Measurements from ENCODE around the gene WNK2. TPM values are rescaled to one million over a fixed set of nuclear protein-coding genes. Genes with fewer than 3 reads are reported as not detected.

WNK2 gene
- total RNA-seq, 1 experiment from 2014 or later: 0.07 TPM

DNA sequence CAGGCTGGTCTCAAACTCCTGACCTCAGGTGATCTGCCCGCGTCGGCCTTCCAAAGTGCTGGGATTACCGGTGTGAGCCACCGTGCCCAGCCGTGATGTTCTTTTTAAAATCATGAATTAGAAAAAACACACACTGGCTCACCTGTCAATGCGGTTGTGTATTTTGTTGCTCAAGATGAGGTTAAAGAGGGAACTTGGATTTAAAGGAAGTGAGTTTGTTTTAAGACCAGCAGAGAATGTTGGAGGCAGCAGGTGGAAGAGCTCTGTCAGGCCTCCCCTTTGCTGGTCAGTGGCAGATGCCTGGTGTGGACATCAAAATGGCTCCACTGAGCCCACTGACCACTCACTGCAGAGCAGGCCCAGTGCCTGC is 38.9 kb downstream of the WNK2 start:
- no TSS peak for BruUV-seq (replicated peaks)
- Mint-ChIP-seq H3K9me3 (ENCODE audit: unreplicated experiment) (no peaks in the 10 kb centered on the region), H3K27me3 (ENCODE audit: insufficient read depth, unreplicated experiment) (no peaks in the 10 kb centered on the region), H3K4me1 (ENCODE audit: insufficient read depth, unreplicated experiment) (peaks cover 22% of the 10 kb centered on the region), H3K36me3 (ENCODE audit: insufficient read depth, unreplicated experiment) (no peaks in the 10 kb centered on the region), H3K4me3 (ENCODE audit: unreplicated experiment) (no peak overlapping the region), H3K27ac (ENCODE audit: low read depth, unreplicated experiment) (no peak overlapping the region)
- POLR2A ChIA-PET: interaction anchor here (0.6 kb wide), 1 partner anchor 8 kb away, joined by 3 read pairs; no protein-coding TSS in a partner anchor
- no peak for DNase-seq (ENCODE audit: unreplicated experiment)
- intact Hi-C loops (cut with micrococcal nuclease): no loop called here
- CTCF ChIA-PET: interaction anchor here (0.6 to 0.7 kb wide), 2 partner anchors 46 to 843 kb away, joined by 3 read pairs; no protein-coding TSS in a partner anchor
- TF ChIP-seq, protein P1, sequence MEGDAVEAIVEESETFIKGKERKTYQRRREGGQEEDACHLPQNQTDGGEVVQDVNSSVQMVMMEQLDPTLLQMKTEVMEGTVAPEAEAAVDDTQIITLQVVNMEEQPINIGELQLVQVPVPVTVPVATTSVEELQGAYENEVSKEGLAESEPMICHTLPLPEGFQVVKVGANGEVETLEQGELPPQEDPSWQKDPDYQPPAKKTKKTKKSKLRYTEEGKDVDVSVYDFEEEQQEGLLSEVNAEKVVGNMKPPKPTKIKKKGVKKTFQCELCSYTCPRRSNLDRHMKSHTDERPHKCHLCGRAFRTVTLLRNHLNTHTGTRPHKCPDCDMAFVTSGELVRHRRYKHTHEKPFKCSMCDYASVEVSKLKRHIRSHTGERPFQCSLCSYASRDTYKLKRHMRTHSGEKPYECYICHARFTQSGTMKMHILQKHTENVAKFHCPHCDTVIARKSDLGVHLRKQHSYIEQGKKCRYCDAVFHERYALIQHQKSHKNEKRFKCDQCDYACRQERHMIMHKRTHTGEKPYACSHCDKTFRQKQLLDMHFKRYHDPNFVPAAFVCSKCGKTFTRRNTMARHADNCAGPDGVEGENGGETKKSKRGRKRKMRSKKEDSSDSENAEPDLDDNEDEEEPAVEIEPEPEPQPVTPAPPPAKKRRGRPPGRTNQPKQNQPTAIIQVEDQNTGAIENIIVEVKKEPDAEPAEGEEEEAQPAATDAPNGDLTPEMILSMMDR (IDR thresholded peaks at IDR 0.05; ENCODE audit: unreplicated experiment): no peak

DNA sequence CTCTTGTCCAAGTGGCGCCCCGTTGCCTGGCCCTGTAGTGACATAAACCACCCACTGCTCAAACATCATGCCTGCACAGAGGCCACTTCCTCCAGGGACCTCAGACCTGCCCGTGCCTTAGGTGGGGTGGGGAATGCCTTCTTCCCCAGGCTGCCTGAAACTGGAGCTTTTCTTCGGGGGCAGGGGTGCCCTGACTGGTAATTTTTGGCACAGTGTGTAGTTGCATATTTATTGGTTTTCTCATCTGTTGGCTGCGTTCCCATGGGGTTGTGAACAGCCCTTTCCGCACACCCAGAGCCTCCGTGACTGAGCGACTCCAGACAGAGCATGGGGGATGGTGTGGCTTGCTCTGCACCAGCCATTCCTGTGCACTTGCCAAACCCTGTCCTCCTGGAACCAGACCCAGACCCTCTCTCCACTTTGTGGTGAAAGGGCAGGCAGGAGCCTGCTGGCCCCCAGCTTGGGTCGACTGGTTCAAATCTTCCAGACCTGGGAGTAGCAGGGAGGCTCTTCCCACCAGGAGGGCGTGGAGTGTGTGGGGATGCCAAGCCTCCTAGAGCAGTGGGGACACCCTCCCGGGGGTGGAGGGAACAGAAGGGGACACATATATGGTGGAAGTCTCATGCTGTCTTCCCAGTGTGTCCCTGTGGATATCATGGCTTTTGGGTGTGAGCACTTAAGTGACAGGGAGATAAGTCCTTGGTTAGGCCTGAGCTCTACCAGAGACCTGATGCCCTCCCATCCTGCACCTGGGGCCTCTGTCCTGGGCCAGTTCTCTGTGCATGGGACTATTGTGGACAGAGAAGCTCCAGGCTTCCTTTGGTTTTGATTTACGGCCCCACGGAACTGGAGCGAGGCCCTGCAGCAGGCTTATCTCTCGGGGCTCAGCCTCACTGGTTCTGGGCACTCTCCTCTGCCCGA is 39.6 kb downstream of the WNK2 start:
- H3K4me1 Mint-ChIP-seq (ENCODE audit: insufficient read depth, unreplicated experiment): peaks cover 22% of the 10 kb centered on the region
- TF ChIP-seq, protein P1 (IDR thresholded peaks at IDR 0.05; ENCODE audit: unreplicated experiment): no peak
- H3K27ac Mint-ChIP-seq (ENCODE audit: low read depth, unreplicated experiment): no peak overlapping the region
- intact Hi-C loops (cut with micrococcal nuclease): no loop called here
- ChIA-PET CTCF (interaction anchor here (0.6 to 0.7 kb wide), 2 partner anchors 46 to 843 kb away, joined by 3 read pairs; no protein-coding TSS in a partner anchor), POLR2A (interaction anchor here (0.6 kb wide), 1 partner anchor 8 kb away, joined by 3 read pairs; no protein-coding TSS in a partner anchor)
- no peak overlapping the region for H3K4me3 Mint-ChIP-seq (ENCODE audit: unreplicated experiment)
- BruUV-seq (replicated peaks): no TSS peak
- peak; percentile 96 for DNase-seq (ENCODE audit: unreplicated experiment)
- H3K27me3 Mint-ChIP-seq (ENCODE audit: insufficient read depth, unreplicated experiment): no peaks in the 10 kb centered on the region
- H3K36me3 Mint-ChIP-seq (ENCODE audit: insufficient read depth, unreplicated experiment): no peaks in the 10 kb centered on the region
- H3K9me3 Mint-ChIP-seq (ENCODE audit: unreplicated experiment): no peaks in the 10 kb centered on the region

DNA sequence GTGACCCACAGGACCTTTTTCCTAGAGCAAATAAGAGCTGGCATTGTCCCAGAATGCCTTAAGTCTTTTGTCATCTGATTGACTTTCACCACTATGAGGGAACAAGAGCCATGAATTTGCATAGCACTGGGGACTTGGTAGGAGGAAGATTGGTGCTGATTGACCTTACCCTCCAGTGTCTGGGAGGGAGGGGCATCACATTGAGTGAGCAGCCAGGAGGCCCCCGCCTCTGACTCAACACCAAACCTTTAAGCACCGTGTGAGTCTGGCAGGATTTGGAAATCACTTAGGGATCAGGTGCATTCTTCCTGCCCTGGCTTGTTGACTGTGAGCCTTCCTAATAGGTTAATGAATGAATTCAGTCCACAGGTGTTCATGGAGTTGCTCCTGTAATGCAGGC is 40.7 kb downstream of the WNK2 start:
- intact Hi-C loops (cut with micrococcal nuclease): no loop called here

DNA sequence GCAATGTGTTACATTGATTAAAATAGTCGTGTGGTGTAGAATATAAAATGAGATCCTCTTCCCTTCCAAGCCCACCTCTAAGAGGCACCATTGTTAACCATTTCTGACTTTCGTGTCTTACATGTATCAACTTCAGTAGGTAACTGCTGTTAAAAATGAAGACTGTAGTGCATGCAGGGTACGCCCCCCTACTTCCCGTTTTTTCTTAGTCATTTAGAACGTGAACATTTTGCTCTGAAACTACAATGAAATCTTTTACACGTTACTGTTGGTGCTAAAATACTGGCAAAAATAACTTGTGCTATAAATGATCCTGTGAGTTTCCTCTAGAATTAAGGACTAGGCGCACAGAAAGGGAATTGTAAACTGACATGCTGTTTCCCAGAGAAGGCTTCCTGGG is 41.5 kb downstream of the WNK2 start:
- Mint-ChIP-seq H3K9me3 (ENCODE audit: unreplicated experiment) (no peaks in the 10 kb centered on the region), H3K4me1 (ENCODE audit: insufficient read depth, unreplicated experiment) (peaks cover 22% of the 10 kb centered on the region), H3K36me3 (ENCODE audit: insufficient read depth, unreplicated experiment) (no peaks in the 10 kb centered on the region), H3K4me3 (ENCODE audit: unreplicated experiment) (no peak overlapping the region), H3K27me3 (ENCODE audit: insufficient read depth, unreplicated experiment) (no peaks in the 10 kb centered on the region), H3K27ac (ENCODE audit: low read depth, unreplicated experiment) (no peak overlapping the region)
- ChIA-PET POLR2A (no interaction called here), CTCF (interaction anchor here (1.0 kb wide), 1 partner anchor 62 kb away, joined by 3 read pairs; no protein-coding TSS in a partner anchor)
- TF ChIP-seq, protein P1 (IDR thresholded peaks at IDR 0.05; ENCODE audit: unreplicated experiment): no peak
- intact Hi-C loops (cut with micrococcal nuclease): no loop called here
- BruUV-seq (replicated peaks): no TSS peak
- no peak for DNase-seq (ENCODE audit: unreplicated experiment)

More for the DNA sequence above, 40.7 kb downstream of the WNK2 start:
- TF ChIP-seq, protein P1 (IDR thresholded peaks at IDR 0.05; ENCODE audit: unreplicated experiment): no peak
- peak; percentile 95 for DNase-seq (ENCODE audit: unreplicated experiment)
- POLR2A ChIA-PET: interaction anchor here (0.8 kb wide), 1 partner anchor 10 kb away, joined by 3 read pairs; no protein-coding TSS in a partner anchor
- Mint-ChIP-seq H3K9me3 (ENCODE audit: unreplicated experiment) (no peaks in the 10 kb centered on the region), H3K27ac (ENCODE audit: low read depth, unreplicated experiment) (no peak overlapping the region), H3K4me1 (ENCODE audit: insufficient read depth, unreplicated experiment) (peaks cover 22% of the 10 kb centered on the region), H3K4me3 (ENCODE audit: unreplicated experiment) (no peak overlapping the region), H3K36me3 (ENCODE audit: insufficient read depth, unreplicated experiment) (no peaks in the 10 kb centered on the region), H3K27me3 (ENCODE audit: insufficient read depth, unreplicated experiment) (no peaks in the 10 kb centered on the region)
- no TSS peak for BruUV-seq (replicated peaks)
- CTCF ChIA-PET: no interaction called here

All from MCF 10A (cell line).